K562 (cell line): ENCODE measurements around the gene LRRC7. TPM values are rescaled to one million over a fixed set of nuclear protein-coding genes. Genes with fewer than 3 reads are reported as not detected.

Experiments used
- CEBPG ChIP-seq, 3 experiments: fragments of 200-800 bp in 1 of 3; sonication (Bioruptor generic) in 1 of 3; sonication (generic) in 1 of 3; formaldehyde crosslinking in 1 of 3; IDR thresholded peaks in 2 of 3; conservative IDR thresholded peaks in 1 of 3; 2 replicates each; pipeline versions ENCODE4 v1.6.1 to v1.8.0; 2016 to 2022; ENCODE audit warnings: missing compliant biosample characterization in 2 of 3, missing genetic modification characterization in 2 of 3, mild to moderate bottlenecking in 1 of 3, missing genetic modification reagents in 1 of 3
- ETV5 ChIP-seq: sonication (generic); formaldehyde crosslinking; IDR thresholded peaks from 2 replicates; pipeline ENCODE4 v1.4.0; 2020; ENCODE audit warnings: low read depth, mild to moderate bottlenecking, missing genetic modification reagents
- KAT7 ChIP-seq: sonication (generic); formaldehyde crosslinking; IDR thresholded peaks from 2 replicates; pipeline ENCODE4 v1.8.0; 2022; ENCODE audit warnings: missing genetic modification reagents, mild to moderate bottlenecking, borderline replicate concordance
- NR2F6 ChIP-seq: fragments of 450-650 bp; formaldehyde crosslinking; IDR thresholded peaks from 2 replicates; pipeline ENCODE4 v1.4.0; 2020; ENCODE audit warnings: mild to moderate bottlenecking
- TEAD1 ChIP-seq, 2 experiments: fragments of 450-650 bp in 1 of 2; sonication (generic) in 1 of 2; formaldehyde crosslinking; IDR thresholded peaks; 2 replicates each; pipeline versions ENCODE4 v1.4.0 to v1.8.0; 2020 to 2022; ENCODE audit warnings: mild to moderate bottlenecking in 2 of 2, missing genetic modification reagents in 1 of 2
- ZFX ChIP-seq: sonication (generic); formaldehyde crosslinking; IDR thresholded peaks from 2 replicates; pipeline ENCODE4 v1.8.0; 2022; ENCODE audit warnings: mild to moderate bottlenecking, missing genetic modification reagents, moderate library complexity
- ZNF589 ChIP-seq: fragments of 200-800 bp; sonication (Bioruptor generic); IDR thresholded peaks from 2 replicates; pipeline ENCODE4 v1.6.1; 2016; ENCODE audit warnings: low read depth, missing genetic modification characterization, missing compliant biosample characterization
- polyA plus RNA-seq, 8 experiments: library from polyadenylated mRNA; depleted of rRNA in 4 of 8; stranded (reverse) in 5 of 8; unstranded in 3 of 8; fragments of >200 nt; fragmentation: Nextera tagmentation in 2 of 8; fragmentation: Illumina TruSeq in 1 of 8; extraction: Ambion mirVana in 2 of 8; extraction: Trizol in 1 of 8; gene quantifications; 2 replicates each; pipeline versions ENCODE4 v1.2.1 to v1.2.3, GENCODE V29; 2011 to 2014; ENCODE audit warnings: inconsistent platforms in 1 of 8, missing spikeins in 1 of 8
- total RNA-seq, 7 experiments: library from RNA; depleted of rRNA in 6 of 7; stranded (reverse); fragments of >200 nt in 6 of 7; fragmentation: Illumina TruSeq in 2 of 7; extraction: Trizol in 2 of 7; gene quantifications; 2 replicates each; pipeline versions ENCODE4 v1.2.1 to v1.2.3, GENCODE V29; 2011 to 2021; ENCODE audit warnings: low replicate concordance in 1 of 7
- TF ChIP-seq, protein P1 (sequence below), 2 experiments: fragments of 450-650 bp; formaldehyde crosslinking in 1 of 2; IDR thresholded peaks; 2 replicates each; pipeline versions ENCODE4 v1.4.0 to v1.6.1; 2014 to 2020; ENCODE audit warnings: mild to moderate bottlenecking in 2 of 2, borderline replicate concordance in 1 of 2, low read depth in 1 of 2
- TF ChIP-seq, protein P2 (sequence below): sonication (generic); formaldehyde crosslinking; IDR thresholded peaks from 2 replicates; pipeline ENCODE4 v1.8.1; 2022; ENCODE audit warnings: missing genetic modification reagents
- TF ChIP-seq, protein P3 (sequence below), 2 experiments: fragments of 200-800 bp in 1 of 2; sonication (Bioruptor generic) in 1 of 2; sonication (generic) in 1 of 2; formaldehyde crosslinking in 1 of 2; IDR thresholded peaks in 1 of 2; conservative IDR thresholded peaks in 1 of 2; 2 replicates each; pipeline versions ENCODE4 v1.5.0 to v1.6.1; 2016 to 2020; ENCODE audit warnings: missing compliant biosample characterization in 1 of 2, missing genetic modification characterization in 1 of 2, missing genetic modification reagents in 1 of 2
- TF ChIP-seq, protein P4 (sequence below), 2 experiments: IDR thresholded peaks in 1 of 2; conservative IDR thresholded peaks in 1 of 2; 2 replicates each; pipeline ENCODE4 v1.6.1; 2016; ENCODE audit warnings: low read depth in 2 of 2, mild to moderate bottlenecking in 1 of 2, missing compliant biosample characterization in 1 of 2, missing genetic modification characterization in 1 of 2, moderate library complexity in 1 of 2

The LRRC7 gene
- total and polyA plus RNA-seq, 9 of the 15 experiments (the other 6 are each of a cell fraction or from before 2014, with no cell fraction given): 0.09 to 0.94 (median 0.49) TPM

DNA sequence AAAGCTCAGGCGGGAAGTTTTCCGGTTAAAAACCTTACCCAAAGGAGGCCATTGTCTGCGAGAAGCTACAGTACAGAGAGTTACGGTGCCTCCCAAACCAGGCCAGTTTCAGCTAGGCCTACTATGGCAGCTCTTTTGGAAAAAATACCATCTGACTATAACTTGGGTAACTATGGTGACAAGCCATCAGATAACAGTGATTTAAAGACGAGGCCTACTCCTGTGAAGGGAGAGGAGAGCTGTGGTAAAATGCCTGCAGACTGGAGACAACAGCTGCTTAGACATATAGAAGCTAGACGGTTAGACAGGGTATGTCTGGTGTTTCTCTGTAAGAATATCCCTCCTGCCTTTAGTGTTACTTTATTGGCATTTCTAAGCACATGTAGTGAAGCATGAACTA lies 471.8 kb downstream of the LRRC7 start (continued):
- TF ChIP-seq, protein P1, sequence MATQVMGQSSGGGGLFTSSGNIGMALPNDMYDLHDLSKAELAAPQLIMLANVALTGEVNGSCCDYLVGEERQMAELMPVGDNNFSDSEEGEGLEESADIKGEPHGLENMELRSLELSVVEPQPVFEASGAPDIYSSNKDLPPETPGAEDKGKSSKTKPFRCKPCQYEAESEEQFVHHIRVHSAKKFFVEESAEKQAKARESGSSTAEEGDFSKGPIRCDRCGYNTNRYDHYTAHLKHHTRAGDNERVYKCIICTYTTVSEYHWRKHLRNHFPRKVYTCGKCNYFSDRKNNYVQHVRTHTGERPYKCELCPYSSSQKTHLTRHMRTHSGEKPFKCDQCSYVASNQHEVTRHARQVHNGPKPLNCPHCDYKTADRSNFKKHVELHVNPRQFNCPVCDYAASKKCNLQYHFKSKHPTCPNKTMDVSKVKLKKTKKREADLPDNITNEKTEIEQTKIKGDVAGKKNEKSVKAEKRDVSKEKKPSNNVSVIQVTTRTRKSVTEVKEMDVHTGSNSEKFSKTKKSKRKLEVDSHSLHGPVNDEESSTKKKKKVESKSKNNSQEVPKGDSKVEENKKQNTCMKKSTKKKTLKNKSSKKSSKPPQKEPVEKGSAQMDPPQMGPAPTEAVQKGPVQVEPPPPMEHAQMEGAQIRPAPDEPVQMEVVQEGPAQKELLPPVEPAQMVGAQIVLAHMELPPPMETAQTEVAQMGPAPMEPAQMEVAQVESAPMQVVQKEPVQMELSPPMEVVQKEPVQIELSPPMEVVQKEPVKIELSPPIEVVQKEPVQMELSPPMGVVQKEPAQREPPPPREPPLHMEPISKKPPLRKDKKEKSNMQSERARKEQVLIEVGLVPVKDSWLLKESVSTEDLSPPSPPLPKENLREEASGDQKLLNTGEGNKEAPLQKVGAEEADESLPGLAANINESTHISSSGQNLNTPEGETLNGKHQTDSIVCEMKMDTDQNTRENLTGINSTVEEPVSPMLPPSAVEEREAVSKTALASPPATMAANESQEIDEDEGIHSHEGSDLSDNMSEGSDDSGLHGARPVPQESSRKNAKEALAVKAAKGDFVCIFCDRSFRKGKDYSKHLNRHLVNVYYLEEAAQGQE (IDR thresholded peaks at IDR 0.05; ENCODE audit: borderline replicate concordance): no peak
- TF ChIP-seq, protein P1 (CRISPR knock-in tag; IDR thresholded peaks at IDR 0.05; ENCODE audit: low read depth): 0 out of 2 replicates have a peak, but pooled peaks have one; percentile 6
- TF ChIP-seq ZNF589 (CRISPR knock-in tag) (0 out of 2 replicates have a peak, but pooled peaks have one; percentile 8), CEBPG (CRISPR knock-in tag; IDR thresholded peaks at IDR 0.05) (no peak), CEBPG (tag; conservative IDR thresholded peaks at IDR 0.05 in 1 of 2, IDR thresholded peaks at IDR 0.05 in 1 of 2) (0 out of 4 replicates have a peak, but pooled peaks of 1 of the 2 experiments have one; percentile 7), TEAD1 (CRISPR knock-in tag; IDR thresholded peaks at IDR 0.05) (peak in 1 of 2 experiments; percentile 55; a peak in 2 of 4 replicates), KAT7 (CRISPR knock-in tag) (no peak), NR2F6 (CRISPR knock-in tag) (no peak), ZFX (peak; percentile 55), ETV5 (CRISPR knock-in tag) (no peak)
- TF ChIP-seq, protein P2, sequence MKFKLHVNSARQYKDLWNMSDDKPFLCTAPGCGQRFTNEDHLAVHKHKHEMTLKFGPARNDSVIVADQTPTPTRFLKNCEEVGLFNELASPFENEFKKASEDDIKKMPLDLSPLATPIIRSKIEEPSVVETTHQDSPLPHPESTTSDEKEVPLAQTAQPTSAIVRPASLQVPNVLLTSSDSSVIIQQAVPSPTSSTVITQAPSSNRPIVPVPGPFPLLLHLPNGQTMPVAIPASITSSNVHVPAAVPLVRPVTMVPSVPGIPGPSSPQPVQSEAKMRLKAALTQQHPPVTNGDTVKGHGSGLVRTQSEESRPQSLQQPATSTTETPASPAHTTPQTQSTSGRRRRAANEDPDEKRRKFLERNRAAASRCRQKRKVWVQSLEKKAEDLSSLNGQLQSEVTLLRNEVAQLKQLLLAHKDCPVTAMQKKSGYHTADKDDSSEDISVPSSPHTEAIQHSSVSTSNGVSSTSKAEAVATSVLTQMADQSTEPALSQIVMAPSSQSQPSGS (CRISPR knock-in tag): no peak
- TF ChIP-seq, protein P3, sequence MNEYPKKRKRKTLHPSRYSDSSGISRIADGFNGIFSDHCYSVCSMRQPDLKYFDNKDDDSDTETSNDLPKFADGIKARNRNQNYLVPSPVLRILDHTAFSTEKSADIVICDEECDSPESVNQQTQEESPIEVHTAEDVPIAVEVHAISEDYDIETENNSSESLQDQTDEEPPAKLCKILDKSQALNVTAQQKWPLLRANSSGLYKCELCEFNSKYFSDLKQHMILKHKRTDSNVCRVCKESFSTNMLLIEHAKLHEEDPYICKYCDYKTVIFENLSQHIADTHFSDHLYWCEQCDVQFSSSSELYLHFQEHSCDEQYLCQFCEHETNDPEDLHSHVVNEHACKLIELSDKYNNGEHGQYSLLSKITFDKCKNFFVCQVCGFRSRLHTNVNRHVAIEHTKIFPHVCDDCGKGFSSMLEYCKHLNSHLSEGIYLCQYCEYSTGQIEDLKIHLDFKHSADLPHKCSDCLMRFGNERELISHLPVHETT (CRISPR knock-in tag; conservative IDR thresholded peaks at IDR 0.05 in 1 of 2, IDR thresholded peaks at IDR 0.05 in 1 of 2): peak in 1 of 2 experiments; percentile 71; a peak in 2 of 4 replicates
- TF ChIP-seq, protein P4, sequence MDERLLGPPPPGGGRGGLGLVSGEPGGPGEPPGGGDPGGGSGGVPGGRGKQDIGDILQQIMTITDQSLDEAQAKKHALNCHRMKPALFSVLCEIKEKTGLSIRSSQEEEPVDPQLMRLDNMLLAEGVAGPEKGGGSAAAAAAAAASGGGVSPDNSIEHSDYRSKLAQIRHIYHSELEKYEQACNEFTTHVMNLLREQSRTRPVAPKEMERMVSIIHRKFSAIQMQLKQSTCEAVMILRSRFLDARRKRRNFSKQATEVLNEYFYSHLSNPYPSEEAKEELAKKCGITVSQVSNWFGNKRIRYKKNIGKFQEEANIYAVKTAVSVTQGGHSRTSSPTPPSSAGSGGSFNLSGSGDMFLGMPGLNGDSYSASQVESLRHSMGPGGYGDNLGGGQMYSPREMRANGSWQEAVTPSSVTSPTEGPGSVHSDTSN (CRISPR knock-in tag; IDR thresholded peaks at IDR 0.05; ENCODE audit: low read depth): no peak
- TF ChIP-seq, protein P4 (tag; conservative IDR thresholded peaks at IDR 0.05; ENCODE audit: low read depth): peak; percentile 87
